Limb (tissue), 2 donors: ENCODE measurements around the gene HEG1.
"Not testable (repeated sequence)": the region's sequence is repeated elsewhere in the genome, so short reads cannot be mapped to it uniquely, and the experiment has no call there.

Experiments used
- DNase-seq, 2 donors: peaks; one replicate each; pipeline ENCODE4 v3.0.0-alpha.2; 2016; ENCODE audit errors: extremely low spot score in 2 of 2

HEG1 gene

DNA sequence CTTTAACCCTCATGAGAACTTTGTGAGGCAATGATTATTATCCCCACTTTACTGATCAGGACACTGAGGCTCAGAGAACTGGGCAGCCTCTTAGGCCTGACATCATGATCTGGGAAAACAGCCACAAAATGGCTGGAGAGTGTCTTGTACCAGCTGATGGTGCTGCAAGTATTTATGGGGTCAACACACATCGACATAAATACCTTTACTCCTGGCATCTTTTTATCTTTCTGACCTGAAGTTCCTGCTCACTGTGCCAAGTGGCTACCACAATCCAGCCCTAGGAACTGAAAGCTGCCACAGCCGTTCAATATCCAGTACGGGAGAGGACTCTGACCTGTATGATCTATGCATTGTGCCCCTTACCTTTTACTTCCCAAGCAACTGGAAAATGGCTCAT is 92.0 kb downstream of the HEG1 start:
- DNase-seq: no peak

GRCh38 chr3:124962403-124962940 is 93.3 kb downstream of the HEG1 start:
- no peak for DNase-seq

DNA sequence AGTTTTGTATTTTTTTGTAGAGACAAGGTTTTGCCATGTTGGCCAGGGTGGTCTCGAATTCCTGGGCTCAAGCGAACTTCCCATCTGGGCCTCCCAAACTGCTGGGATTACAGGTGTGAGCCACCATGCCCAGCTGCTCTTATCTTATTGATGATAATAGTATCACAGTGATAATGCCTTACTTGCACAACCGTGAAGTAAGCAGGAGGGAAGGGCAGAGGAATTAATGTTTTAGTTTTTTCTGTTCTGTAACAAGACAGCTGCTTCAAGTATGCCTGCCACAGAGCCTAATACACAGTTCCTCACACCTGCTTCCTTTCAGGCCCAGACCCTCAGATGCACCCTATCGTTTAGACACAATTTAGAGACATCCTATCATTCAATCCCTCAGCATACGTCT is 95.1 kb downstream of the HEG1 start:
- no peak for DNase-seq

GRCh38 chr3:124960105-124960504 is 95.7 kb downstream of the HEG1 start:
- no peak for DNase-seq

DNA sequence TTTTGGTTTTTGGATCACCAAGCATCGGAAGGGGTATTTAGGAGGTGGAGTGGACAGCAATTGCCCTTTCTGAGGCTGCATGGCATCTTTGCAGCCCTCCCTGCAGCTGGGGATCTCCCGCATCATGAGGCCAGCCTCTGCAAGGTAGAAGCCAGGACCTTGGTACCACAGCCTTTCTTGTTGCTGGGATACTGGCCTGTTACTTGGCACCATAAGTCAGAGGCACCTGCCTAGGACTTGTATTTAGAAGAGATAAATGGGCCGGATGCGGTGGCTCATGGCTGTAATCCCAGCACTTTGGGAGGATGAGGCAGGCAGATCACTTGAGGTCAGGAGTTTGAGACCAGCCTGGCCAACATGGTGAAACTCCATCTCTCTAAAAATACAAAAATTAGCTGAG is 97.8 kb downstream of the HEG1 start:
- not testable (repeated sequence) for DNase-seq

DNA sequence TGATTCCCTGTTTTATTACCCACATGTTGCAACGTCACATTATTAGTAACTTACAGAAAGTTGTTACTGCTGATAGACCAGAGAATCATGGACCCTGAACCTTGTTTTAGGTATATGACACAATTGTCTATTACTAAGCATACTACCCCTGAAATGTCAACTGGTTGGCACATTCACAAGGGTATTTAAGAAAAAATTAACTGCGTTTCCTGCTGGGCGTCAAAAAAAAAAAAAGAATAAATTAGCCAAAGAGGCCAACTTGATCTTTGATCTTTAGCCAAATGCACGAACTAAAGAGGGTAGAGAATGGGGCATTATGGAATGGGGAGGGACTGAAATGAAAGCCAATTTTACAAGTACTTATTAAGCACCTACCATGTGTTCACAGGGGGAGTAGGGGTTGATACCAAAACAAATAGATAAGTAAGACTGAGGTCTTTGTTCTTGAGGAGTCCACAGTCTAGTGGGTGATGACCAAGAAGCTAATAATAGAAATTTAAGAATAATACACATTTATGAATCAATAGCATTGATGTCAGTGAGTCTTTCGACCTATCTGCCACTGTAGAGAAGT is 103.4 kb downstream of the HEG1 start:
- no peak for DNase-seq

- DNase-seq: no peak
Measured at GRCh38 chr3:124951511-124952281, 104.1 kb downstream of the HEG1 start.

DNA sequence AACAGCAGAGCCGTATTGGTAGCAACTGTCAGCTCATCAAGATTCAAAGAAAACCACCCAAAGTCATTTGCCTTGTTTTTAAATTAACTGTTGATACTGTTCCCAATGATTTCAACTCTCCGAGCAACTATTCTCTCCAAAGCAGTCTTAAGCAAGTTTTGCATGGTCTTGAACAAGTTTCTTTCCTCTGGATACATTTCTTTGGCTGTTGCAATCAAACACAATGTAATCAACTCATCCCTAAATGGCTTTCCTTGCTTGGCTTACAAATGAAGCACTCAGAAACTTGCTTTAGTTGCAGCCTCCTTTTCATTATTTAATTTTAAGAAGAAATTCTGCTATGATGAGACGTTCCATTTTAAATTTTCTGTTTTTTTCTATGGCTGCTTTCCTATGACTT is 105.8 kb downstream of the HEG1 start:
- no peak for DNase-seq

- DNase-seq: no peak
Measured at GRCh38 chr3:124942613-124943012, 113.2 kb downstream of the HEG1 start.

DNA sequence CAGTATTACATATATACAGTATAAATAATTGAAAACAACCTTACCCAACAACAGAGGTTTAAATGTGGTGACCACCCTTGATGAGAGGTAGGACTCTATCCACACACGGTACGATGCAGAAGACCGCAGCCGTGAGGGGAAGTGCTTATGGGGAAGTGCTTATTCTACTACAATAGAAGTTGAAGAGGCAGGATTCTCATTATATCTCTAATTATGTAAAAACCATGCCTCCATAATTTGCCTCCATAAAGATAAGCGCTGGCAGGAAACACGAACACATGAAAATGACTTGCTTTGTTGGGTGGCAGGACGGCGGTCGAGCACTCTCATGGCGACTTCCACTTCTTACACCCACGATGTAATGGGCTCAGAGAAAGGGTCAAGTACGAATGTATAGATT is 114.0 kb downstream of the HEG1 start:
- DNase-seq: no peak

GRCh38 chr3:124939661-124940060 is 116.1 kb downstream of the HEG1 start:
- no peak for DNase-seq

DNA sequence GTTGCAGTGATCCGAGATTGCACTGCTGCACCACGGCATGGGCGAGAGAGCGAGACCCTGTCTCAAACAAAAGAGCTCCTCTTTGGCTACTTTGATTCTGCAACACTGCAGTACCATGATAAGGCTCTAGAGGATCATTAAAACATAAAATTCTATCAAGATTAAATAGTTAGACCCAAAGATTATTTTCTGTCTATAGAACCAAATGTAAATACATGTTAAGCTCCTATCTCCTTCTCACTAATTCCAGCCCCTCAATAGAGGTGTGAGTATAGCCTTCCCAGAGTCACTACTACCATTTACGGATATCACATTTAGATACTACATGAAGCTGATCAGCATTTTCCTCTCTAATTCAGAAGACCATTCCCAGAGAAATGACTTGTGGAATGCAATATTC is 116.9 kb downstream of the HEG1 start:
- DNase-seq: no peak

DNA sequence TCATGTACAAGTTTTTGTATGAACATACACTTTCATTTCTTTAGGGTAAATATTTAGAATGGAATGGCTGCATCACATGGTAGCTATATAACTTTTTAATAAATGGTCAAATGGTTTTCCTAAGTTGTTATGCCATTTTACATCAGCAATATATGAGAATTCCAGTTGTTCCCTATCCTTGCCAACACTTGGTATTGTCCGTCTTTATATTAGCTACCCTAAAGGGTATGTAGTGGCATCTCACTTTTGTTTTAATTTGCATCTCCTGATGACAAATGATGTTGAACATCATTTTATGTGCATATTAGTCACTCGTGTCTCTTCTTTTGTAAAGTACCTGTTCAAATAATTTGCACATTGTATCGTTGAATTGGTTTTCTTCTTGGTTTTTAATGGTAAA is 118.7 kb downstream of the HEG1 start:
- no peak for DNase-seq

DNA sequence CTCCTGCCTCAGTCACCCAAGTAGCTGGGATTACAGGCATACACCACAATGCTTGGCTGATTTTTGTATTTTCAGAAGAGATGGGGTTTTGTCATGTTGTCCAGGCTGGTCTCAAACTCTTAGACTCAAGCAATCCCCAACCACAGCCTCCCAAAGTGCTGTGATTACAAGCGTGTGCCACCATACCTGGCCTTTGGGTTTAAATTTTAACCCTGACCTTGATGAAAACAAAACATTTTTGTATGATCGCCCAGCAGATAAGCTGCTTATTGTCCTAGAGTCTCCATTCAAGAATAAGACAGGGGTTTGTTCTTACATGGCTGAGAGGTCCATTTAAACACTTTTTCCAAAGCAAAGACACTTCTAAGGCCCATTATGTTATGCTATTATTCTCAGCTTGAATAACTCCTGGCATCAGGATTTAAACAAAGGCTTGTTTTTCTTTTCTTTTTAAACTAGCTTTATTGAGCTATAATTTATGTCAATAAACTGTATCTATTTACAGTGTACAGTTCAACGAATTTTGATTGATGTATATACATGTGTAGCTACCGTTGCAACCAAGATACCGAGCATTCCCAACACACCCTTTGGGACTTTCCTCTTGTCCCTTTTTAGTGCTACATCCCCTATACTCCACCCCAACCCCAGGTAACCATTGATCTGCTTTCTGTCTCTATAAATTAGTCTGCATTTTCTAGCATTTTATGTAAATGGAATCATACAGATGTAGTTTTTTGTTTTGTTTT is 119.8 kb downstream of the HEG1 start:
- no peak for DNase-seq

DNA sequence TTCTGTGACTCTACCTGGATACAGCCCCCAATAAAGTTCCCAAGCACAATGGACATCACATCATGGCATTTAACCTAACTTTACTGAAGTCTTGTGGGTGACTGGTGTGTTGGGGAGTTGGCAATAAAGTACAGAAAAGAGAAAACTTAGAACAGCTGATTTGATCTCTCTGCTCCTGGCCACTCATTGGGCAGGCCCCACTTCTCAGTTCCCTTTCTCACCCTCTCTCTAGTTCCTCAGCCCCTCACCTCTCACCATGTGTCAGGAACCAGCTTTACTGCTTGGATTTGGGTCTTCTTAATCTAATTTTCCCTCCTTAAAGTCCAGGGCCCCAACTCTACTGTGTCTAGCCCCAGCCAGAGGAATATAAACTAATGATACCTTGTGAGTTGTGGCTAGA is 120.5 kb downstream of the HEG1 start:
- no peak for DNase-seq

GRCh38 chr3:124934577-124934976 is 121.2 kb downstream of the HEG1 start, which contains the start of gene MUC13:
Gene MUC13, minus strand, starts transcription at chr3:124934751. Its CDS starts 39 bp downstream, at chr3:124934712.
- no peak for DNase-seq

DNA sequence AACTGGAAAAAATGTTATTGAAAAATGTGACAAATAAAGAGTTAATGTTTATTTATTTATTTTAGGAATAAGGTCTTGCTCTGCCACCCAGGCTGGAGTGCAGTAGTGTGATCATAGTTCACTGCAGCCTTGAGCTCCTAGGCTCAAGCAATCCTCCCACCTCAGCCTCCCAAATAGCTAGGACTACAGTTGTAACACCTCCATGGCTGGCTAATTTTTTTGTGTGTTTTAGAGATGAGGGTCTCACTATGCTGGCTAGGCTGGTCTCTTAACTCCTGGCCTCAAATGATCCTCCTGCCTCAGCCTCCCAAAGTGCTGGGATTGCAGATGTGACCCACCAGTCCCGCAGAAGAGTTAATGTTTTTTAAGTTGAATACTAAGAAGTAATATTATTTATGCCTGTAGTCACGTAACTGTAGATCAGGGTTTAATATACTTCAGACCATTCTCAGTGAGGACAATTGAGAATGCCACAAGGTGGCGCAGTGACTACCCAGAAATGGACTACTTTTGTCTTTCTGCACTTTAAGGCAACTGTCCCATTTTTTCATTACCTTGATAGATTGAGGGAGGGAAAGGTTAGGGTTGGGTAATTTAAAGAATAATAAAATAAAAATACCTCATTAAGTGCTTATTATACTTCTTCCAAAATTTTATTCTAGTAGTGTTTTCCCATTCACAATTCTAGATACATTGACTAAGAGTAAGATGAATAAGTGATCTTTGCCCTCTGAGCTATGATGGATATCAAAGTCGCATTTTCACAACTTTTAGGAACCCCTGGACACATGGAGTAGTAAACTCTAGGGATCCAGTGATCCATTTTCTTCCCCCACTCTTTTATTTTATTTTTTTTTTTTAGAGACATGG is 127.2 kb downstream of the HEG1 start:
- DNase-seq: peak; percentile 48 to 59

DNA sequence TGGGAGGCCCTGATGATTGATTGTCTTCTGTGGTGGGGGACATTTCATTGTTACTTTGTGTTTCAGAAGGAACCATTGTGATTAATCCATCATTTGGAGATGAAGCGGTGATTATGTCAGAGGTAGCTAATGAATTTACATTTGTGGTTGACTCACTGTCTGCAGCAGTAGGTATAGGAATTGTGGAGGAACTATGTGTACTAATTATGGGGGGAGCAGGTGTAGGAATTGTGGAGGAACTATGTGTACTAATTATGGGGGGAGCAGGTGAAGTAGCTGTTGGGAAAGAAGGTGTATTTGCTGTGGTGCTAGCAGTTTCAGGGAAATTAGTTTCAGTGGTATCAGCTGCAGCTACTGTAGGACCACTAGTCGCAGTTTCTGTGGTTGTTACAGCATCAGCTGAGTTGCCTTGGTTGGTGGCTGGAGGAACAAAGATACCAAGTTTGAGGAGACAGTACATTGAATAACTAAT is 128.2 kb downstream of the HEG1 start:
- DNase-seq: no peak

DNA sequence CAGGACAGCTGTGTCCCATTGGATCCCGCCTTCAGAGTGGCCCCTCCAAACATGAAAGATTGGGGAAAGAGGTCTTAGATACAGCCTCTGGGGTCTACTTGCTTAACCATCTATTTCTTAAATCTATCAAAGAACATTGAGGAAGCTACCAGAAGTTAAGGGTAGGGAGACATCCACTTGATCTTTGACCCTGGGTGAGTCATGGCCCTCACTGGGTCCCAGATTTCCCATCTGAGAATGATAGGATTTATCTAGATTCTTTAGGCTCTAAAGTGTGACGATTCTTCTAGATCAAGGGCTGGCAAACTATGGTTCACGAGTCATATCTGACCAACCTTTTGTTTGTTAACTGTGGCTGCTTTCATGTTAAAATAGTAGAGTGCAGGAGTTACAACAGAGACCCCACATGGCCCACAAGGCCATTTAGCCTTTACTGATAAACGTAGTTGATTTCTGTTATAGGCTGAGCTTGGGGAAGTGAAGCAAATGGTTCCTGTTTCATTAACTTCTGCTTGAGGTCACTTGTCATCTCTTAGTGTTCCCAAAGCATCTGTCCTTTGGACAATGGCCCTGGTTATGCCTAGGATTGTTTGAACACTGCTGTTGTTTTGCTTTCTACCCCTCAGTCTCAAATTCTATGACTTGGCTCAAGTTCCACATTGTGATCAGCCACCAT is 129.2 kb downstream of the HEG1 start:
- DNase-seq: no peak

DNA sequence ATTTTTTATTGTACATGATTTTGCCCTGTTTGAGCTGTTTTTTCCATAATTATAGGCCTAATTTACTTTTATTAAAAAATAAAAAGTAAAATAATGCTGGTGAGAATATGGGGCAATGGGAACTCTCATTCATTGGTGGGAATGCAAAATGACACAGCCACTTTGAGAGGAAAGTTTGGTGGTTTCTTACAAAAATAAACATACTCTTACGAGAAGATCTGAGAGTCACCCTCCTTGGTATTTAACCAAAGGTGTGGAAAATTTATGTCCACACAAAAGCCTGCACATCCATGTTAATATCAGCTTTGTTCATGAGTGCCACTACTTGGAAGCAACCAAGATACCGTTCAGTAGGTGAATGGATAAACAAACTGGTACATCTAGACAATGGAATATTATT is 131.1 kb downstream of the HEG1 start:
- no peak for DNase-seq

- DNase-seq: no peak
Measured at GRCh38 chr3:124923833-124924232, 132.0 kb downstream of the HEG1 start.
